RWPE2 (cell line): ENCODE measurements around the gene TENT5C.
A peak's percentile ranks its signal among the peaks of the same experiment; 100 is the strongest.

Experiments used
- ATAC-seq: fragments of 200-7000 bp; cut with Tn5 transposase; 3 replicates; pipeline ENCODE4 v1.9.1; 2021; ENCODE audit warnings: low read depth
- DNase-seq: peaks from one replicate; pipeline ENCODE4 v3.0.0-alpha.2; 2020; ENCODE audit warnings: low spot score
- H3K27ac ChIP-seq: fragments of 450-650 bp; 2 replicates; pipeline ENCODE4 v1.5.1; 2017; ENCODE audit warnings: mild to moderate bottlenecking; ENCODE audit not compliant: poor library complexity, severe bottlenecking
- H3K27me3 ChIP-seq: fragments of 250-450 bp; sonication (Bioruptor Pico); 2 replicates; pipeline ENCODE4 v1.5.1; 2021; ENCODE audit warnings: mild to moderate bottlenecking, moderate library complexity; ENCODE audit not compliant: insufficient read depth, poor library complexity, severe bottlenecking
- H3K36me3 ChIP-seq: fragments of 250-450 bp; sonication (Bioruptor Pico); 2 replicates; pipeline ENCODE4 v1.5.1; 2020; ENCODE audit warnings: low read depth, mild to moderate bottlenecking, moderate library complexity
- H3K4me1 ChIP-seq: fragments of 250-450 bp; sonication (Bioruptor Pico); 2 replicates; pipeline ENCODE4 v1.5.1; 2021; ENCODE audit warnings: mild to moderate bottlenecking, moderate library complexity; ENCODE audit not compliant: insufficient read depth, poor library complexity, severe bottlenecking
- H3K4me3 ChIP-seq: fragments of 250-450 bp; sonication (Bioruptor Pico); 2 replicates; pipeline ENCODE4 v1.5.1; 2021; ENCODE audit warnings: mild to moderate bottlenecking, moderate library complexity; ENCODE audit not compliant: severe bottlenecking
- H3K9me3 ChIP-seq: fragments of 250-450 bp; sonication (Bioruptor Pico); 2 replicates; pipeline ENCODE4 v1.5.1; 2021; ENCODE audit warnings: mild to moderate bottlenecking, moderate library complexity; ENCODE audit not compliant: severe bottlenecking
- TF ChIP-seq, protein P1 (sequence below): fragments of 450-650 bp; IDR thresholded peaks from one replicate; pipeline ENCODE4 v1.5.1; 2017; ENCODE audit warnings: mild to moderate bottlenecking, moderate library complexity; ENCODE audit not compliant: poor library complexity, severe bottlenecking

TENT5C gene

DNA sequence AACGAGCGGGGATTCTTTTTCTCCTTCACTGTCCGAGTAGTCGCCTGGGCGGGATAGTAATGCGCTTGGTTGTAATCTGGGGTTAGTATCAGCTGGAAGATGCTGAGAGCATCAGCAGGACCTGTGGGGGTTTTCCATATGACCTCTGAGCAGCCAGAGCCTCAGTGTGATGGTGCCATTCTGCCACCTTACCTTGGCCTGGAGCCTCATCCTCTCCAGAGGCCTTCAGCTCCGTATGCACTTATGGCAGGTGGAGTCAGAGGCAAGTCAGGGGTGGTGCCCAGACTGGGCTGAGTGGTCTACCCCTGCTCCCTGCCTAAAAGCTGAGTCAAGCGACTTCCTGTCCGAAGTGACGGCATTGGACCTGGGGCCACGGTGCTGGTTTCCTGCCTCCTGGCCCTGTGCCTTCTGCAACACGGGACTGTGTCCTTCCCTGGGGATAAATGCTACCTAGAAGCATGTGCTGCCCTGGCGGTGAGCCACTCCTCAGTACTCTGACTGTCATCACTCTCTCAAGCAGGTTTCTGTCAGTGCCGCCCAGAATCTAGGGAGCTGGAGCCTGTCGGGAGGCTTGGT lies 24.7 kb downstream of the TENT5C start:
- H3K4me3 ChIP-seq: no peak overlapping the region
- H3K4me1 ChIP-seq: no peaks in the 10 kb centered on the region
- TF ChIP-seq, protein P1, sequence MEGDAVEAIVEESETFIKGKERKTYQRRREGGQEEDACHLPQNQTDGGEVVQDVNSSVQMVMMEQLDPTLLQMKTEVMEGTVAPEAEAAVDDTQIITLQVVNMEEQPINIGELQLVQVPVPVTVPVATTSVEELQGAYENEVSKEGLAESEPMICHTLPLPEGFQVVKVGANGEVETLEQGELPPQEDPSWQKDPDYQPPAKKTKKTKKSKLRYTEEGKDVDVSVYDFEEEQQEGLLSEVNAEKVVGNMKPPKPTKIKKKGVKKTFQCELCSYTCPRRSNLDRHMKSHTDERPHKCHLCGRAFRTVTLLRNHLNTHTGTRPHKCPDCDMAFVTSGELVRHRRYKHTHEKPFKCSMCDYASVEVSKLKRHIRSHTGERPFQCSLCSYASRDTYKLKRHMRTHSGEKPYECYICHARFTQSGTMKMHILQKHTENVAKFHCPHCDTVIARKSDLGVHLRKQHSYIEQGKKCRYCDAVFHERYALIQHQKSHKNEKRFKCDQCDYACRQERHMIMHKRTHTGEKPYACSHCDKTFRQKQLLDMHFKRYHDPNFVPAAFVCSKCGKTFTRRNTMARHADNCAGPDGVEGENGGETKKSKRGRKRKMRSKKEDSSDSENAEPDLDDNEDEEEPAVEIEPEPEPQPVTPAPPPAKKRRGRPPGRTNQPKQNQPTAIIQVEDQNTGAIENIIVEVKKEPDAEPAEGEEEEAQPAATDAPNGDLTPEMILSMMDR: no peak
- DNase-seq: no peak
- H3K36me3 ChIP-seq: no peaks in the 10 kb centered on the region
- H3K27ac ChIP-seq: no peak overlapping the region
- ATAC-seq: no peak
- no peaks in the 10 kb centered on the region for H3K9me3 ChIP-seq
- peaks cover 8% of the 10 kb centered on the region for H3K27me3 ChIP-seq

DNA sequence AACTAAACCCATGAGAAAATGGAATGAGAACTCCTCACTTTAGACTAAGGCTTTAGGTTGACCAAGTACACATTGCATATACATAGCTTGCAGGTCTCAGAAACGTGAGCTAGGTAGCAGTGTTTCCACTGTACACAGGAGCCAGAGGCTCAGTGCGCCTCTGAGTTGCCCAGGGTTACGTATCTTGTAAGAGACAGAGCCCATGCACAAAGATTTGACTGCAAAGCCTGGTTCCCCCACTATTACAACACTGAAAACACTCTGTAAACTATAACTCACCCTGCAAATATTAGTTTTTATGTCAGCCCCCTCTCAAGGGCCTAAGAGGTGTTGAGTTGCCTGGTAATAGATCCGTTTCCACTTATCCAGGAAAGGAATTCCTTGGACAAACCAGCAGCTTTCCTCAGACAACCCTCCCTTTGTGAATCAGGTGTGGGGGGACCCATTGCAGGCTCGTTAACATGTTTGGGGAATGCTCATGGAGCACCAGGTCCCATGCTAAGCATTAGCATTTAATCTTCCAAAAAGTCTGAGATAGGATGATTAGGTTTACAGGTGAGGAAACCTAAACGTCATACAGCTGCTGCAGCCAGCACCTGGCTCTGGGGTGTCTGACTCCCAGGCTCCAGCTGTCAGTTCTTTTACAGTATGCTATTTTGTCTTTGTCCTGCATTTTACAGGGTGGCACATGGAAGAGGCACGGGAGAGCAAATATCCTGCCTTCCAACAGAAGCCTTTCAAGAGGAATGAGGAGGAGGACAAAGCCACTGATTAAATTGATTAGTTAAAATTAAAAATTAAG lies 25.7 kb downstream of the TENT5C start:
- Histone ChIP-seq H3K4me1 (no peaks in the 10 kb centered on the region), H3K27me3 (peaks cover 8% of the 10 kb centered on the region), H3K27ac (no peak overlapping the region), H3K9me3 (no peaks in the 10 kb centered on the region), H3K36me3 (no peaks in the 10 kb centered on the region), H3K4me3 (no peak overlapping the region)
- DNase-seq (no peak), ATAC-seq (no peak)
- TF ChIP-seq, protein P1: no peak

DNA sequence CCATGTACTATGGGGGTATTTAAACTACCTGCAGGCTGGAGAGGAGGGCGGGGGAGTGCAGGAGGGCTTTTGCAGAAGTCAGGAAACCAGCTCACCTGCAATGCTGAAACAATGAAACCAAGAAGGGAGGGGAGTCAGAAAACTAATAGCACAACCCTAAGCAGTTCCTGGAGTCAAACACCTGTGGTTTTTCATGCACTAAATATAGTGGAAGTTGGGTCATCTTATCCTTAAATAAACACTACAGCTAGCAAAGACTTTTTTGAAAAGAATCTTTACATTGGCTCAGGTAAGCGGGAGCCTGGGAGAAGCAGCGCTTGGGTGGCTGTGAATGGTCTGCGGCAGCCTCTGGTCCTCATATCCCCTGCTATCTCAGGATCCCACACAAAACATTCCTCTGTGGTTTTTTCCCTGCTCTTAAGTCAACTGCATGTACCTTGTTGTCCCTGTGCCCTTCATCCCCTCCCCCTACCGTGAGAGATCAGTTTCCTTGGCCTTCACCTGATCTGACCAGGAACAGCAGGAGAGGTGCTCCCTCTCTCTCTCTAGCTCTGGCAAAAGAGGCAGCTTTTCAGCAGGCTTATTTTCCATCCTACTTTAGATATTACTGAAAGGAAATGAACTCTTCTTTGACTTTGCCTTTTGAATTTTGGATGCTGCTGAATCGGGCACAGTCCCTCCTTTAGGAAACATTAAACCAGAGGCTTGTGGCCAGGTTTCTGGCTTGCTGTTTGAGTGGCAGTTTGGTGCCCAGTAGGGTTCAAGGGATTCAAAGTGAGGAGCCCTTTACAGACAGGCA lies 26.6 kb downstream of the TENT5C start:
- ATAC-seq: peak; percentile 40; the same call in 2 of the 3 replicates

DNA sequence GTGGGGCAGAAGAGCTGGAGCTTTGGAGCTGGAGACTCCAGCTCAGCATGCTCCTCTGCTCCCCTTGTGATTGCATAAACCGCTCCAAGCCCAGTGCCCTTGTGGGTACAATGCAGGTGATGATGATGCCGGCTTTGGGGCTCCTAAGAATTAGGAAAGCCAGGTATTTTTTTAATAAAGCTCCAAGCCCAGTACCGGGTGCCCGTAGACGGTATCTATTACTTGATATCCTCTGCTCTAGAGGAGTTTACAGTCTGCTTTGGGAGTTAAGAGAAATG lies 27.2 kb downstream of the TENT5C start:
- peaks cover 8% of the 10 kb centered on the region for H3K27me3 ChIP-seq
- TF ChIP-seq, protein P1: no peak
- no peaks in the 10 kb centered on the region for H3K4me1 ChIP-seq
- no peak for DNase-seq
- no peaks in the 10 kb centered on the region for H3K9me3 ChIP-seq
- no peak overlapping the region for H3K27ac ChIP-seq
- no peak overlapping the region for H3K4me3 ChIP-seq
- no peaks in the 10 kb centered on the region for H3K36me3 ChIP-seq
- no peak for ATAC-seq

More for the DNA sequence above, 26.6 kb downstream of the TENT5C start:
- H3K4me3 ChIP-seq: no peak overlapping the region
- no peak overlapping the region for H3K27ac ChIP-seq
- no peaks in the 10 kb centered on the region for H3K9me3 ChIP-seq
- H3K4me1 ChIP-seq: no peaks in the 10 kb centered on the region
- no peak for DNase-seq
- peaks cover 8% of the 10 kb centered on the region for H3K27me3 ChIP-seq
- no peaks in the 10 kb centered on the region for H3K36me3 ChIP-seq
- TF ChIP-seq, protein P1: no peak

DNA sequence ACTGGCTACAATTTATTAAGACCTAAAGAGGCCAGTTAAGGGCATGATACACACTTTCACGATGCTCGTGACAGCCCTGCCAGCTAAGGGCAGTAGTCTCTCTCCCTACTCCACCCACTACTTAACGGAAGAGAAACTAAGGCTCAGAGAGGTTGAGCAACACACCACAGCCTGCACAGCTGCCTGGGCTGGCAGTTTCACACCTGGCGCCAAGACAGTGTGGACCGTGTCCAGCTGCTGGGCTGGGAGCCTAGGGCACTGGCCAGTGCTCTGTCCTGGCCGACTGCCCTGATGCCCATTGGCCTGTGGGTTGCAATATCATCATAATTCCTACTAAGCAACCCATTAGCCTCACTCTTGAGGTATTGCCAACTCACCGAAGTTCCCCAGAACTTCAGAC lies 27.6 kb downstream of the TENT5C start:
- Histone ChIP-seq H3K4me1 (no peaks in the 10 kb centered on the region), H3K9me3 (no peaks in the 10 kb centered on the region), H3K27ac (no peak overlapping the region), H3K27me3 (peaks cover 4% of the 10 kb centered on the region), H3K4me3 (no peak overlapping the region), H3K36me3 (no peaks in the 10 kb centered on the region)
- no peak for DNase-seq
- ATAC-seq: no peak
- TF ChIP-seq, protein P1: no peak
